ENCODE measurements around the gene SORCS2.

The SORCS2 gene

GRCh38 chr4:7753931-7754465, 561.7 kb downstream of the SORCS2 start:
- TF ChIP-seq FOXP2 (optimal IDR thresholded peaks at IDR 0.05; ENCODE audit: borderline replicate concordance, extremely low read depth, extremely low read length, insufficient read depth) (no peak), POLR2AphosphoS5 (IDR thresholded peaks at IDR 0.05; ENCODE audit: low read depth, low read length) (no peak), TAF1 (IDR thresholded peaks at IDR 0.05; ENCODE audit: borderline replicate concordance, insufficient read depth, low read length) (no peak), SIN3A (IDR thresholded peaks at IDR 0.05; ENCODE audit: borderline replicate concordance, insufficient read depth, low read length) (no peak), REST (IDR thresholded peaks at IDR 0.05; ENCODE audit: insufficient read depth in 1 of 2, low read depth in 2 of 2, low read length in 2 of 2) (no peak)

GRCh38 chr4:7754565-7755262, 562.4 kb downstream of the SORCS2 start:
- TF ChIP-seq FOXP2 (optimal IDR thresholded peaks at IDR 0.05; ENCODE audit: borderline replicate concordance, extremely low read depth, extremely low read length, insufficient read depth) (no peak), POLR2AphosphoS5 (IDR thresholded peaks at IDR 0.05; ENCODE audit: low read depth, low read length) (no peak), TAF1 (IDR thresholded peaks at IDR 0.05; ENCODE audit: borderline replicate concordance, insufficient read depth, low read length) (no peak), SIN3A (IDR thresholded peaks at IDR 0.05; ENCODE audit: borderline replicate concordance, insufficient read depth, low read length) (no peak), REST (IDR thresholded peaks at IDR 0.05; ENCODE audit: insufficient read depth in 1 of 2, low read depth in 2 of 2, low read length in 2 of 2) (no peak)

- no peak for TF ChIP-seq SIN3A (IDR thresholded peaks at IDR 0.05; ENCODE audit: borderline replicate concordance, insufficient read depth, low read length)
- no peak for TF ChIP-seq TAF1 (IDR thresholded peaks at IDR 0.05; ENCODE audit: borderline replicate concordance, insufficient read depth, low read length)
- no peak for TF ChIP-seq REST (IDR thresholded peaks at IDR 0.05; ENCODE audit: insufficient read depth in 1 of 2, low read depth in 2 of 2, low read length in 2 of 2)
- no peak for TF ChIP-seq POLR2AphosphoS5 (IDR thresholded peaks at IDR 0.05; ENCODE audit: low read depth, low read length)
- no peak for TF ChIP-seq FOXP2 (optimal IDR thresholded peaks at IDR 0.05; ENCODE audit: borderline replicate concordance, extremely low read depth, extremely low read length, insufficient read depth)
These were observed 563.2 kb downstream of the SORCS2 start for GRCh38 chr4:7755561-7755960.

GRCh38 chr4:7756071-7756470, 563.7 kb downstream of the SORCS2 start:
- TF ChIP-seq FOXP2 (optimal IDR thresholded peaks at IDR 0.05; ENCODE audit: borderline replicate concordance, extremely low read depth, extremely low read length, insufficient read depth) (no peak), POLR2AphosphoS5 (IDR thresholded peaks at IDR 0.05; ENCODE audit: low read depth, low read length) (no peak), SIN3A (IDR thresholded peaks at IDR 0.05; ENCODE audit: borderline replicate concordance, insufficient read depth, low read length) (no peak), TAF1 (IDR thresholded peaks at IDR 0.05; ENCODE audit: borderline replicate concordance, insufficient read depth, low read length) (no peak), REST (IDR thresholded peaks at IDR 0.05; ENCODE audit: insufficient read depth in 1 of 2, low read depth in 2 of 2, low read length in 2 of 2) (no peak)

All from PFSK-1 (cell line).